NCI-H446 treated with DMSO at 0.1 percent for 48 hours (cell line): Measurements from ENCODE around the gene MPL.
"Not testable (repeated sequence)": the region's sequence is repeated elsewhere in the genome, so short reads cannot be mapped to it uniquely, and the experiment has no call there.

Experiments used
- DNase-seq: peaks from one replicate; lab custom pipeline; 2025; lab: John Stamatoyannopoulos, UW

Gene MPL

DNA sequence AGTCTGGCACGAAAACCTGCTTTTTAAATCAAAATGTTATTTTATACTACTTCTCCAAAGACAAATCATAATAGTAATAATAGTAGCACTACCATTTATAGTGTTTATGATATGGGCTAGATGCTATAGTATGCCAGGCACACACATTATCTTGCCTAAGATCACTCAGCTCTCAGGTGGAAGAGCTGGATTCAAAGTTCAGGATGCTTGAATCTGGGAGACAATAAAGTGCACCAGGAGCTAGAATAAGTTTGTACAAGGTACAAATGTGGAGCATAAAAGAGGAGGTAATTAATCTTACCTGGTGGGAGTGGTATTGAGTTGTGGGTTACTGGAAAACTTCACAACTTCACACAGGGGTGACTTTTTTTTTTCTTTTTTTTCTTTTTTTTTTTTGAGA lies 40.2 kb downstream of the MPL start:
- no peak for DNase-seq

DNA sequence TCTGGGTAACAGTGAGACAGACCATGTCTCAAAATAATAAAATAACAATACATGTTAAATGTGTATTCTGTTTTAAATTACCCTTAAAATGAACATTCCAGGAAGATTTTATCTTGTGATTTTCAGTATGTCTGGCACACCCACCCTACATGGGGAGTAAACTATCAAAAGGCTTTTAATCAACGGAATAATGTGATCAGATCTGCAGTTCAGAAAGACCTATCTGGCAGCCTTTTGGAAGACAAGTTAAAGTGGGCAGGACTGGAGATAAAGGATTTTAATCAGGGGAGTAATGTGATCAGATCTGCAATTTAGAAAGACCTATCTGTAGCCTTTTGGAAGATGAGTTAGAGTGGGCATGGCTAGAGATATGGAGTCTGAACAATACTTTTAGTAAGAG lies 41.9 kb downstream of the MPL start:
- DNase-seq = no peak

DNA sequence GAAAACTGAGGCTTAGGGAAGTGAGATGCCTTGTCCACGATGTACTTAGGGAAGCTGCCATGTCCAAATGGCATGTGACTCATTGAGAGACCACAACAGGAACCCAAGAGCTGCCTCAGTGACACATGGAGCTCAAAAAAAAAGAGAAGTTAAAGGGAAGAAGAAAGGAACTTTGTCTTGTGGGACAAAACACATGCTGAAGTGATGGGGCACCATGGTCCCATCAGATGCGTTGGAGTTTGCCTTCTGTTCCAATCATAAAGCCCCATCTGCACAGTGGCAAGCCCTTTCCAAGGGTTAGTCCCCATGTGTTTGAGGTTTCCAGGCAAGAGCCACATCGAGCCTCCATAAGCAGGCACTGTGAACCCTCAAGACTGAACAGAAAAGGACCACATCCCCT lies 44.0 kb downstream of the MPL start:
- no peak for DNase-seq

DNA sequence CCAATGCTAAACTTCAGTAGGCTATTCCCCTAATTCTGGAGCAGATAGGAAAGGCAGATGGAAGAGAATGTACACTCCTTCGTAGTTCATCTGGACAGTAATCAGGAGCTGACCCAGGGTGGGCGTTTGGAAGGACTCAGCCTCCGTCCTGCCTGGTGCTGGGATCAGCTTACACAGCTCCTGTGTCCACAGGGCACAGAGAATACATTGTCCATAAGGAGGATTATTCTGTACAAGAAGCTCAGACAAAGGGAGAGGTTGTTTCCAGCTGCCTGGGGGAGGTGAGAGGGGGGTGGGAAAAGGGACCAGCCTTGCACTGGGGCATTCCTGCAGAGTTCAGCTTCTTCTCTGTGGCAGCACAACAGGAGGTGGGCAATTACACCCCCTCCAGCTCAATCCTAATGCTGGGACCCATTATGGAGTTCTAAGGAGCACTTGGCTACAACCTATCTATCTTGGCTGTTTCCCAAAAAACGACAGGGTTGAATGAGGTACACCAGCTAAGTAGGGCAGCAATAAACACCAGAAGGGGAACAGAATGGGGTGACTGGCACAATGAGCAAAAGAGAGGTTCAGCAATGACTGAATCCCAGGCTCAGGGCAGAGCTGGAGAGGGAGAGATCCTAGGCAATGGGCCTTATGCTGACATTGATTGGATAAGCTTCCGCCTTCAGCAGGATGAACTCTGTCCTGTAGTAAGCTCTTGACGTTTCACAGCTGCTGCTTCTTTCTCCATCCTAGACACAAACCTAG lies 44.6 kb downstream of the MPL start:
- no peak for DNase-seq

DNA sequence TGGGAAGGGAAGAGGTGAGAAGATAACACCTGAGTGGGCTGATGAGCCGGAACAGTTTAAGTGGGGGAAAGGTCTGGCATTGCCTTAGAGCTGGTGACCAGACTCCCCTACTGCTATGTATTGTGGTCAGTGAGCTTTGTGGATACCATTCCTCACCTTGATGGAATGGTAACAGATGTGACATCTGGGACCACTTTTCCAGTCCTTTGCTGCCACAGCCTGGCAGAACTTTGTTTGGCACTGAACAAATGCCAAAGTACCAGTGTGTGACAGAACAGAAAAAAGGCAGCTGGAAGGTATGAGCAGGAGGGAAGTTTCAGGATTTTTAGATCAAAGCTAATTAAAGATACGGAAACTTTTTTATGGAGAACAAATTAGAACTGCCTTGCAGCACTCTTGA lies 45.8 kb downstream of the MPL start:
- no peak for DNase-seq

DNA sequence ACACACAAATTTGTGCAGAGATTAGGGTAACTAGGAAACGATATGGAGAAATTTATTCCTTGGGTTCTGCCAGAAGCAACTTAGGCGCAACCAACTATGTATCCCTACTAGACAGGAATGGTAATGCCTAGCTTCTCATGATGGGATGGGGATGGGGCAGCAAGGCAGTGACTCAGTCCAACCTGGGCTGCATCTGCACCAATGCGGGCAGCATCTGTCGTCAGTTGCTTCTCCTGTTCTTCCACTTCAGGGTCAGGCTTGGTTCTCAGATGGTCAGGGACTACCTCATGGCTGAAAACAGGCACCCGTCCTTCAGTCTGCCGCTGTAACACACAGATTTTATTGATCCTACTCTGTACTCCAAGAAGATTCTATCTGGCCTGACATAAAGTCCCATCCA lies 49.1 kb downstream of the MPL start:
- no peak for DNase-seq

DNA sequence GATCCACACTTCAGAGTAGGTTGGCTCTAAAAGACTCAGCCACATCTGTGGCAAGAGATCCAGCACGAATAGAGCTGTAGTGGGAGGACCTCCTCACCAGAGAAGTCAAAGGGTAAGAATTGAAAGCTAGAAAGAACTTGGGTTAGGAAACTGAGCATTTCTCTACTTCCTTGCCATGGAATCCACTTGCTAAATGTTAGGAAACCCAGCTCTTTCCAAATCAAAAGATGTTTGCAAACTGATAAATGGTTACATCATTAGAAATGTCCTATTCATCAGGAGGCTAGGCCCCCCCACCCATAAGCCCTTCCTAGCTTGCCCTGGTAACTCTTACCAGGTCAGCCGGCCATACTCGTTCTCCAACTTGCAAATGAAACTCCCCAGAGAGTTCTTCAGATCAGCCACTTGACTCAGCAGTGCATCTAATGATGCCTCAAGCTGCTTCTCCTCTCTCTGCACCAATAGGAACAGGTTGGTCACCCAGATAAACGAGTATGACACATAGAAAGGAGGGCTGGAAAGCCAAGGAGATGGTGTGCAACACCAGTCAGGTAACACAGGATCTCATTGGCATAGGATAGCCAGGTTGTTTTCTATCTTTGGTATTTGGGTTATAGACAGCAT lies 50.5 kb downstream of the MPL start:
- DNase-seq = no peak

DNA sequence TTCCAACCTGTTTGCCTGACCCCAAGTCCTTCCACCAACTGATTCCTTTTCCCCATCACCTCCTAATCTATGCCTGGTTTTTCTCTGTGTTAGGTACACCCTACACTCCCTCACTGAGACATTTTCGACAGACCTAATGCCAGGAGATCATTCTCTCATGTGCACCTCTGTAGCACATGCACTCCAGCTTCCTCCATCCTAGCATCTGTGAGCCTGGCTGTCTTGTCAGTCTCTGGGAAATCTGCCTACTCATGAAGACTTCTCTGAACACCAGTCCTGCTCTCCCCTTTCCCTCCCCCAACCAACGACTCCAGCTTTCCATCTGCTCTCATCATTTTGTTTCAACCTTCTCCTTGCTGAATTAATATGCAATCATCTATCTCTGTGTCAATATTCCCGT lies 51.0 kb downstream of the MPL start:
- DNase-seq = no peak

DNA sequence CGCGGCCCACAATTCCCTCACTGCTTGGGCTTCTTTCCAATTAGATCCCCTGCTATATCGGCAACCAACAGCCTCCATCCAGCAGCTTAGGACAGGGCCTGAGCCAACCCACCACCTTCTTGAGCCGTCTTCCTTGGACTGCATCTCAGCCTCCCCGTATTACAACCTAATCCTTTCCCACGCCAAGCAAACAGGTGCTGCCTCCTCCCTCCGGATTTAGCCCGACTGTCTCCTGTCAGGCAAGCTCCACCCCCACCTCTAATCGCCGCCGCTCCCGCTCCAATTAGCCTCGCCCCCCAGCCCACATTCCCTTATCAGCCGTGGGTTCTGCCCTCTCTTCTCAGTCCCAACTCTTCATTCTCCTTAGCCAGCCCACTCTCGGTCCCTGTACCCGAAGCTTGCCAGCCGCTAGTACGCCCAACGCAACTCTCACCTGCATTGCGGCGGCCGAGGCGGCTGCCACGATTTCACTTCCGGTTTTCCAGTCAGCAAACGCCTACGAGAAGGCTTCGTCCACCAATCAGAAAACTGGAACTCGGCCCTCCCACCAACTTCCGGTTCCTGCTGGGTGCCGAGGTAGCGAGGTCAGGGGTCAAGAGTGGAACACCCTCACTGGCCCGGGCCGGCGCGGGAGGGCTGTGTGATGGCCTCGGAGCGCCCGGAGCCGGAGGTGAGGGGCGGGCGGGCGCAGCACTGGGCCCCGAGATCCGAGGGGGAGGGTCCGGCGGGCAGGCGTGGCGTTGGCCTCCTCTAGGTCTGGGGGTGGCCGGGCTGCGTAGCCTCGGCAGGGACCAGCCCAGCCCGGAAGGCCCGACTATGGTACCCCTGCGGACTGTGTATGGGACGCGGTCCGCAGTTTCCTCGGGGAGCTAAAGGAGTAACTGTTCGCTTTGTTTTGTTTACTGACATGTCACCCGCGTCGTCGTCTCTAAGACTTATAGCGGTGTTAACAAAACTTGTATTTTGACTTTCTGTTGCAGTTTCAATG lies 52.0 kb downstream of the MPL start, which contains the start of the genes MED8 and SZT2:
TSS of gene MED8 (minus strand) at position 475 of the 988 bp plus-strand sequence. CDS start at position 439, 36 bp downstream.
TSS of gene SZT2 (plus strand) at position 574 of the 988 bp plus-strand sequence. CDS start at position 644, 70 bp downstream.
- peak; percentile 77 for DNase-seq

DNA sequence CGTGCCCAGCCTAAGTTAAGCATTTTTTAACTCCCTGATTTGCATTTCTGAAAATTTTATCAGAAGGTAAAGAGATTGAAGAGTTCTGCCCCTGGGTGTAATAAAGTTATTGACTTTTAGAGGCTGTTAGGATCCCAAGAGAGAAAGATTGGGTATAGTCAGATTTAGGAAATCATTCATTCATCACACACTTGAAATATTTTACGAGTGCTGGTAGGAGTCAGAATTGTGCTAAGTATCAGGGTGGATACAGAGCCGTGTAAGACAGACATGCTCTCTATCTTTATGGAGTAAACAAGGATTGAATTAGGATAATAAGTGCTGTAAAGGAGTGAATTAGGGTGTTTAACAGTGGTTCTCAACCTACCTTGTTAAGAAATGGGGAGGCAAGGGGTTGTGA lies 55.1 kb downstream of the MPL start:
- DNase-seq = no peak

DNA sequence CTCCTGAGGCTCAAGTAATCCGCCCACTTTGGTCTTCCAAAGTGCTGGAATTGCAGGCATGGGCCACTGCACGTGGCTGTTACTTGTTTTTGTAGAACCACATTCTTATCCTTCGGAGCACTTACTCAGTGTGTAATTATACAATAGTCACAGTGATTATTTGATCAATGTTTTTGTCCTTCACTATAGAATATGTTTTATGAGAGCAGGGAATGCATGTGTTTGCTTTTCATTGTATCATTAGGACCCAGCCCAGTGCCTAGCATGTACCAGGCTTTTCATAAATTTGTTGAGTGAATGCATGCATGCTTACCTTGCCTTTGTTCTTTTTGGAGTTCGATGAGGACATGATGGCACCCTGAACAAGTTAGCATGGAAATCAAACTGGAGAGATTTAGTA lies 57.9 kb downstream of the MPL start:
- DNase-seq = no peak

DNA sequence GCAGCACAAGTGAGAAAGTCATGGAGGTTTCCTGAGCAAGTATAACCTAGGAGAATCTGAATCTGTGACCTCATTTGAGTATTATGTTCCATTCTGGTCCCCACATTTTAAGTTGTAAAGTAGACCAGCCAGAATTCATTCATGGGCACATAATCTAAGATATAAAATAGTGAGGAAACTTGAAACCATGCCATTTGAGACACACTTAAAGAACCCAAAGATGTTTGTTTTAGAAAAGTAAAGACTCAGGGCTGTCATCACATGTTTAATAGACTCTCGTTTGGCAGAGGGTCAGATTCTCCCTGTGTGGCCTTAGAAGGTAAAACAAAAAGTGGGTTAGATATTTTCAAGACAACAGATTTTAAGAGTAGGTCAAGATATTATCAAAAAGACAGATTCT lies 58.4 kb downstream of the MPL start:
- DNase-seq = no peak

DNA sequence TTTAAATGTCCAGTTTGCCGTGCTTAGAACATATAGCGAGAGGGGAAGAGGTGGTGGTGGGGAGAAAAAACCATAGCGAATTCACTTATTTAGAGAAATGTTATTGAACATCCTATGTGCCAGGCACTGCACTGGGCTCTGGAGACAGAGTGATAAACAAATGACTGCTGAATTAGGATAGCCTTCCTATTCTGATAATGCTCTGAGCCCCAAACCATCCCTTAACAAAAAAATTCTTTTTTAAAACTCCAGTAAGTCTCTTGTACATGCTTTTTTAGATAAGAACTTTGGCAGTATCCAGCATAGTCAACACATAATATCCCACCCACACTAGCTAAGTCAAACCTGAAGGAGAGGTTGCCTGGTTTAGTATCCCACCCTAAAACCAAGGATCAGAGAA lies 60.6 kb downstream of the MPL start:
- DNase-seq = no peak

DNA sequence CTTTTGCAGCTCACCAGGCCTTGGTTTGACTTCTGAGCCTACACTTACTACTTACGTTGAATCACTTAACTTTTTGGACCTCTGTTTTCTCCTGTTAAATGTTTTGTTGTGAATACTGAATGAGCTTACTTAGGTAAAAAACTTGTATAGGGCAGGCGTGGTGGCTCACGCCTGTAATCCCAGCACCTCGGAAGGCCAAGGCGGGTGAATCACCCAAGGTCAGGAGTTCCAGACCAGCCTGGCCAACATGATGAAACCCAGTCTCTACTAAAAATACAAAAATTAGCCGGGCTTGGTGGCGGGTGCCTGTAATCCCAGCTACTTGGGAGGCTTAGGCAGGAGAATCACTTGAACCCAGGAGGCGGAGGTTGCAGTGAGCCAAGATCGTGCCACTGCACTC lies 62.8 kb downstream of the MPL start:
- not testable (repeated sequence) for DNase-seq

DNA sequence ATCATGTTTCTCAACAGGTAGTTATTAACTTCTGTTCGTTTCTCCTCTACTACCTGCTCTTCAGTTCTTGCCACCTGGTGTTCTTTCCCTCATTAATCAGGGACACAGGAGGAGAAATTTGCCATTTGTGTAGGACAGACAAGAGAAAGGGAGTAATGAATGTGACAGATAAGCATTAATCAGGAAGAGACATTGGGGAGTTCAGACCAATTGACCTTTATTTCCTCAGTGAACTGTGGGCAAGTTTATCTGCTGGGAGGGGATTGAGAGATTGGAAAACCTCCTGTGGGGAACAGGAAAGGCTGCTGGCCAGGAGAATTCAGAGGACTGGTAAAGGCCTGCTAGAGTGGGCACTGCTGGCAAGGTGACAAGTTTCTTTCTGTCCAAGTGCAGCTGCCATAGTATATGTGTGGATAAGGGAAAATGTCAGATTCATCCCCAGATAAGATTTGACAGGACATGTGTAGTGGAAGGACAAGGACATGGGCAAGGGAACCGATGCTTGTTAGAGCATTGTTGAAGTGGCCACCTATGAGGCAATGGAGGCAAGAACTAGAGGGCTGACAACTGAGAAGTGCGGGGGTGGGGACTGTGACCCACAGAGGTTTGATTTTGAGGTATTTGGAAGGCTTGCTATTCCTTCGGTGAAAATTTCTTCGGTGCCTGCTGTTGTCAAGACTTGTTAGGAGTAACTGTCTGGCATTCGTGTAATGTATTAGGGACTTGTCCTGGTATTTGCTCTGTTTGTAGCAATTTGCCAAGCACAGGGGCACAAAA lies 64.7 kb downstream of the MPL start:
- no peak for DNase-seq
